Lower leg skin (tissue), 3 donors: ENCODE data around the gene AGPAT1.

Experiments used
- CTCF ChIP-seq, 3 donors: fragments of 450-650 bp; IDR thresholded peaks; one replicate each; pipeline ENCODE4 v1.5.1; 2016; ENCODE audit warnings: antibody characterized with exemption in 3 of 3, mild to moderate bottlenecking in 3 of 3, moderate library complexity in 2 of 3
- POLR2A ChIP-seq, 2 donors: fragments of 450-650 bp; IDR thresholded peaks; one replicate each; pipeline ENCODE4 v1.6.1; 2016 to 2017; ENCODE audit warnings: antibody characterized with exemption in 2 of 2, mild to moderate bottlenecking in 1 of 2, moderate library complexity in 1 of 2

DNA sequence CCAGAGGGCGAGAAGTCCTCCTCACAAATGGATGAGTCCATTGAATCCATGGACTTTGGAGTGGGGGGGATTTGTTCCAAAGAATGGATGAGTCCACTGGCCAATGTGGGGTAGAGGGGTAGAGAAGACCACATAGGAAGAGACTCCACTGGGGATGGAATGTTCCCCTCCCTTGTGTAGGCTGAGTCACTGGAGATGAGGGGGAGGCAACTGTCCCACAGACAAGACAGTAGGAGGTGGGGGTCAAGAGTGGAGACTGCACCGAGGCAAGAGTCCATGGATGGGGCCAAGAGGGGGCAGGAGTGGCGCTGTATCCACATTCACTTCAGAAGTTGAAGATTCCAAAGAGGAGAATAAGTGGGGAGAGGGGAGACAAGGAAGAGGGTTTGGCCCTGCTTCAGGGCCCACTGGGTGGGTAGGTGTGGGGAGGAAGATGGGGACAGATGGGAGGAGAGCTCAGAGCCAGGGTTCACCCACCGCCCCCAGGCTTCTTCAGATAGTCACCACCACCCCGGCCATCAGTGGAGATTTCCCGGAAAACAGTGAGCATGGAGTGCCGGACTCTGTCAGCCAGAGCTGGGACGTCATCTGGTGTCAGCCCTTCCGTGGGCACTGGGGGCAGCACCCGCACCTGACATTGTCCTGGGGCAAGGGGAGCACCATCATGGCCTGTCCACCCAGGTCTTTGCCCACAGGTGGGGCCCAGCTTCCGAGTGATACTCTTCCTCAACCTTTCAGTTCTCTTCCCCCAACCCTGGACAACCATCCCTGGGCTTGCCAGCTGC is 6.9 kb downstream of the AGPAT1 start:
- TF ChIP-seq POLR2A (IDR thresholded peaks at IDR 0.05) (no peak), CTCF (IDR thresholded peaks at IDR 0.05) (no peak)
